NCI-H82 treated with DMSO at 0.1 percent for 48 hours (cell line): Measurements from ENCODE around the gene HTR2C.

Experiments
- DNase-seq: peaks from one replicate; lab custom pipeline; 2025; ENCODE audit not compliant: unreplicated experiment; lab: John Stamatoyannopoulos, UW

Gene HTR2C

DNA sequence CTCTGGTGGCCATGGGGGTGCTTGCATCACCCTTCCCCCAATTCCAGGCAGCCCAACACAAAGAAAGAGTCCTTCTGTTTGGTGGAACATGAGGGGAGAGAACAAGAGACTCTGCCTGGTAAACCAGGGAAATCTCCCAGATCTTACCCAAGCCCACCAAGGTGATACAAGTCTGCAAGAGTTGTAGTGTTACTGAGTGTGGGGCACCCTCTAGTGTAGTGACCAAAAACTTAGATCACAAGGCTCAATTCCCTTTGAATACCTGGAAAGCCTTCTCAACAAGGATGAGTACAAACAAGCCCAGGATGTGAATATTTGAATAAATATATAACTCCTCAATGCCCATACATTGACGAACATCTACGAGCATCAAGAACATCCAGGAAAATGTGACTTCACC lies 368.8 kb downstream of the HTR2C start:
- no peak for DNase-seq
